HepG2 (cell line): ENCODE measurements around the gene CPXM2. TPM values are rescaled to one million over a fixed set of nuclear protein-coding genes. Genes with fewer than 3 reads are reported as not detected.

ENCODE experiments used
- ATAC-seq: fragments of 200-7000 bp; cut with Tn5 transposase; 3 replicates; pipeline ENCODE4 v1.9.1; 2020; ENCODE audit warnings: mild to moderate bottlenecking, moderate library complexity
- BruUV-seq: library from RNA; stranded (reverse); fragments of 400-500 nt; replicated peaks from 2 replicates; lab custom pipeline; 2021; lab: Mats Ljungman, UMichigan
- CTCF ChIA-PET: fragments of 300-600 bp; formaldehyde crosslinking; extraction: SDS; loops from one replicate; lab custom pipeline; 2021; ENCODE audit warnings: low total read pairs, inconsistent platforms, low intra/inter-chr PET ratio; lab: Yijun Ruan, JAX
- POLR2A ChIA-PET: fragments of 350-600 bp; sonication (Branson Sonifier 250); formaldehyde crosslinking; loops from one replicate; lab custom pipeline; 2020; ENCODE audit warnings: antibody characterized with exemption, inconsistent platforms; lab: Yijun Ruan, JAX
- DNase-seq: peaks from one replicate; pipeline ENCODE4 v3.0.0-alpha.2; 2015; ENCODE audit warnings: low spot score
- FAIRE-seq: peaks from 3 replicates; lab custom pipeline; 2011; peaks lifted over from hg19 to GRCh38; lab: Jason Lieb, UNC
- H2AFZ ChIP-seq: one replicate; pipeline ENCODE4 v1.6.1; 2011; ENCODE audit warnings: low read length, inconsistent platforms
- H3K27ac ChIP-seq: fragments of 300-600 bp; 3 replicates; pipeline ENCODE4 v1.8.0; 2011; ENCODE audit warnings: mixed run types, mild to moderate bottlenecking, mixed read lengths, low read length, inconsistent platforms; ENCODE audit not compliant: insufficient read depth; ENCODE audit errors: extremely low read length
- H3K27me3 ChIP-seq, 2 experiments: fragments of 200-600 bp in 1 of 2; 2 replicates in 1 of 2; 3 replicates in 1 of 2; pipeline versions ENCODE4 v1.6.0 to v1.8.0; 2011; ENCODE audit warnings: low read length in 2 of 2, mild to moderate bottlenecking in 2 of 2, moderate library complexity in 2 of 2, inconsistent platforms in 1 of 2; ENCODE audit not compliant: insufficient read depth in 2 of 2, control insufficient read depth in 1 of 2
- H3K36me3 ChIP-seq, 2 experiments: fragments of 200-600 bp in 1 of 2; replicated peaks in 1 of 2; 2 replicates in 1 of 2; 3 replicates in 1 of 2; pipeline versions ENCODE4 v1.5.1 to v1.8.0; 2011; ENCODE audit warnings: low read length in 2 of 2, inconsistent platforms in 1 of 2; ENCODE audit not compliant: insufficient read depth in 2 of 2, control insufficient read depth in 1 of 2
- H3K4me1 ChIP-seq: 2 replicates; pipeline ENCODE4 v1.5.1; 2012; ENCODE audit warnings: low read length, inconsistent platforms; ENCODE audit not compliant: insufficient read depth
- H3K4me2 ChIP-seq: 2 replicates; pipeline ENCODE4 v1.6.0; 2011; ENCODE audit warnings: low read depth, low read length, inconsistent platforms
- H3K4me3 ChIP-seq, 3 experiments: fragments of 200-600 bp in 1 of 3; sonication (generic), shearing (Covaris generic) in 1 of 3; replicated peaks in 1 of 3; 2 replicates each; pipeline ENCODE4 v1.5.1; 2011 to 2016; ENCODE audit warnings: low read length in 3 of 3, inconsistent platforms in 2 of 3, low read depth in 2 of 3, mild to moderate bottlenecking in 2 of 3, control low read depth in 1 of 3, mixed read lengths in 1 of 3; ENCODE audit not compliant: insufficient read depth in 1 of 3
- H3K79me2 ChIP-seq: one replicate; pipeline ENCODE4 v1.6.1; 2011; ENCODE audit warnings: low read length, inconsistent platforms; ENCODE audit not compliant: insufficient read depth
- H3K9ac ChIP-seq: 2 replicates; pipeline ENCODE4 v1.6.0; 2011; ENCODE audit warnings: mild to moderate bottlenecking, low read depth, low read length, inconsistent platforms; ENCODE audit not compliant: insufficient read depth
- H3K9me3 ChIP-seq: 2 replicates; pipeline ENCODE4 v1.5.1; 2012; ENCODE audit warnings: mild to moderate bottlenecking, low read length
- H4K20me1 ChIP-seq: 2 replicates; pipeline ENCODE4 v1.6.0; 2011; ENCODE audit warnings: inconsistent platforms, mild to moderate bottlenecking, low read length, moderate library complexity; ENCODE audit not compliant: insufficient read depth
- ARNT ChIP-seq: fragments of 450-650 bp; IDR thresholded peaks from 2 replicates; pipeline ENCODE4 v1.6.1; 2017
- ZNF777 ChIP-seq: sonication (generic); formaldehyde crosslinking; IDR thresholded peaks from 2 replicates; pipeline ENCODE4 v1.4.0; 2020; ENCODE audit warnings: missing genetic modification reagents
- ZSCAN25 ChIP-seq: sonication (generic); formaldehyde crosslinking; IDR thresholded peaks from 2 replicates; pipeline ENCODE4 v1.8.0; 2022; ENCODE audit warnings: mild to moderate bottlenecking, missing genetic modification reagents
- WGBS: methylation state at CpG from one replicate; pipeline ENCODE4 v1.1.6; 2017; ENCODE audit warnings: low lambda C conversion rate; 5-methylcytosine and 5-hydroxymethylcytosine counted together
- in situ Hi-C: cut with HindIII; loops from 2 replicates; pipeline ENCODE4 v1.10.0; 2017; ENCODE audit warnings: low pct_unique_long_range_greater_than_20kb; ENCODE audit not compliant: extremely low pct_ligation_motif_present
- intact Hi-C: fragments of 100-400 bp; cut with micrococcal nuclease; formaldehyde crosslinking; loops from one replicate; pipeline ENCODE4 v1.10.0; 2022; ENCODE audit not compliant: unreplicated experiment
- polyA plus RNA-seq, 8 experiments: library from polyadenylated mRNA; depleted of rRNA in 3 of 8; stranded (reverse) in 7 of 8; unstranded in 1 of 8; fragments of >200 nt; fragmentation: Illumina TruSeq in 4 of 8; extraction: Trizol in 4 of 8; gene quantifications; 2 replicates each; pipeline versions ENCODE4 v1.2.1 to v1.2.3, GENCODE V29; 2011 to 2016; ENCODE audit warnings: low read depth in 4 of 8, missing spikeins in 1 of 8, mixed read lengths in 1 of 8; ENCODE audit not compliant: insufficient read depth in 1 of 8
- total RNA-seq, 5 experiments: library from RNA; depleted of rRNA; stranded (reverse); fragments of >200 nt; fragmentation: Illumina TruSeq; extraction: Trizol; gene quantifications; 2 replicates each; pipeline ENCODE4 v1.2.3, GENCODE V29; 2016; ENCODE audit warnings: low read depth in 1 of 5
- TF ChIP-seq, protein P1 (sequence below): IDR thresholded peaks from 2 replicates; pipeline ENCODE4 v1.6.1; 2016; ENCODE audit warnings: low read depth, control low read depth
- TF ChIP-seq, protein P2 (sequence below): IDR thresholded peaks from 2 replicates; pipeline ENCODE4 v1.6.1; 2016; ENCODE audit warnings: control low read depth
- TF ChIP-seq, protein P3 (sequence below): IDR thresholded peaks from 2 replicates; pipeline ENCODE4 v1.6.1; 2016; ENCODE audit warnings: missing genetic modification reagents, missing compliant biosample characterization

Gene CPXM2
- total and polyA plus RNA-seq, 2 of the 13 experiments (the other 11 are each of a cell fraction or from before 2014, with no cell fraction given) = 0.03 TPM; not detected in 1

GRCh38 chr10:123848564-123849457 lies 42.8 kb downstream of the CPXM2 start (continued):
- TF ChIP-seq, protein P1, sequence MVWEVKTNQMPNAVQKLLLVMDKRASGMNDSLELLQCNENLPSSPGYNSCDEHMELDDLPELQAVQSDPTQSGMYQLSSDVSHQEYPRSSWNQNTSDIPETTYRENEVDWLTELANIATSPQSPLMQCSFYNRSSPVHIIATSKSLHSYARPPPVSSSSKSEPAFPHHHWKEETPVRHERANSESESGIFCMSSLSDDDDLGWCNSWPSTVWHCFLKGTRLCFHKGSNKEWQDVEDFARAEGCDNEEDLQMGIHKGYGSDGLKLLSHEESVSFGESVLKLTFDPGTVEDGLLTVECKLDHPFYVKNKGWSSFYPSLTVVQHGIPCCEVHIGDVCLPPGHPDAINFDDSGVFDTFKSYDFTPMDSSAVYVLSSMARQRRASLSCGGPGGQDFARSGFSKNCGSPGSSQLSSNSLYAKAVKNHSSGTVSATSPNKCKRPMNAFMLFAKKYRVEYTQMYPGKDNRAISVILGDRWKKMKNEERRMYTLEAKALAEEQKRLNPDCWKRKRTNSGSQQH (CRISPR knock-in tag) = no peak
- TF ChIP-seq ARNT = no peak
- TF ChIP-seq, protein P2, sequence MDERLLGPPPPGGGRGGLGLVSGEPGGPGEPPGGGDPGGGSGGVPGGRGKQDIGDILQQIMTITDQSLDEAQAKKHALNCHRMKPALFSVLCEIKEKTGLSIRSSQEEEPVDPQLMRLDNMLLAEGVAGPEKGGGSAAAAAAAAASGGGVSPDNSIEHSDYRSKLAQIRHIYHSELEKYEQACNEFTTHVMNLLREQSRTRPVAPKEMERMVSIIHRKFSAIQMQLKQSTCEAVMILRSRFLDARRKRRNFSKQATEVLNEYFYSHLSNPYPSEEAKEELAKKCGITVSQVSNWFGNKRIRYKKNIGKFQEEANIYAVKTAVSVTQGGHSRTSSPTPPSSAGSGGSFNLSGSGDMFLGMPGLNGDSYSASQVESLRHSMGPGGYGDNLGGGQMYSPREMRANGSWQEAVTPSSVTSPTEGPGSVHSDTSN (CRISPR knock-in tag) = no peak

- no peaks in the 10 kb centered on the region for H3K4me1 ChIP-seq
- no peaks in the 10 kb centered on the region for H4K20me1 ChIP-seq
- TF ChIP-seq ZNF777 (CRISPR knock-in tag) (no peak), ZSCAN25 (CRISPR knock-in tag) (no peak)
- TF ChIP-seq, protein P3, sequence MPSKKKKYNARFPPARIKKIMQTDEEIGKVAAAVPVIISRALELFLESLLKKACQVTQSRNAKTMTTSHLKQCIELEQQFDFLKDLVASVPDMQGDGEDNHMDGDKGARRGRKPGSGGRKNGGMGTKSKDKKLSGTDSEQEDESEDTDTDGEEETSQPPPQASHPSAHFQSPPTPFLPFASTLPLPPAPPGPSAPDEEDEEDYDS = no peak
- no peak overlapping the region for H3K4me2 ChIP-seq
- FAIRE-seq = no peak
- no peaks in the 10 kb centered on the region for H3K36me3 ChIP-seq
- no peak for DNase-seq
- no peaks in the 10 kb centered on the region for H3K9me3 ChIP-seq
- no peak overlapping the region for H2AFZ ChIP-seq
- H3K27ac ChIP-seq = no peak overlapping the region
- ATAC-seq = no peak
- no peaks in the 10 kb centered on the region for H3K79me2 ChIP-seq
- H3K9ac ChIP-seq = no peak overlapping the region
- ChIA-PET CTCF (no interaction called here), POLR2A (no interaction called here)
- under 1% methylated on average over 5 of the region's 5 CpGs for WGBS
- in situ Hi-C loops = no loop called here
- intact Hi-C loops = no loop called here
- BruUV-seq = no TSS peak
- H3K4me3 ChIP-seq = no peak overlapping the region
- peaks cover 3 to 7% of the 10 kb centered on the region in 2 experiments; a peak in 2 of 5 replicates for H3K27me3 ChIP-seq
Measured at GRCh38 chr10:123847686-123848432, 43.7 kb downstream of the CPXM2 start.
